ENCODE results near the gene TRIM44. TPM values are rescaled to one million over a fixed set of nuclear protein-coding genes. Genes with fewer than 3 reads are reported as not detected.
"Not testable (repeated sequence)": the region's sequence is repeated elsewhere in the genome, so short reads cannot be mapped to it uniquely, and the experiment has no call there.

Gene TRIM44
- polyA plus RNA-seq, 6 donors from 2014 or later: 37.2 to 69.6 (median 59.6) TPM

GRCh38 chr11:35763301-35763700 is 100.7 kb downstream of the TRIM44 start:
- H3K4me3 Mint-ChIP-seq: no peak overlapping the region
- ATAC-seq (ENCODE audit: low read depth in 2 of 2): no peak
- H3K36me3 Mint-ChIP-seq: peaks cover 4 to 24% of the 10 kb centered on the region in 2 donors
- H3K9me3 Mint-ChIP-seq: peaks cover 0 to 5% (median 0%) of the 10 kb centered on the region in 7 donors
- H3K4me1 Mint-ChIP-seq: peaks cover 15 to 56% (median 29%) of the 10 kb centered on the region in 3 donors
- DNase-seq: no peak
- H3K27ac Mint-ChIP-seq: peak overlapping the region in 2 of 6 donors; percentile 62 to 88
- H3K27me3 Mint-ChIP-seq: no peaks in the 10 kb centered on the region

DNA sequence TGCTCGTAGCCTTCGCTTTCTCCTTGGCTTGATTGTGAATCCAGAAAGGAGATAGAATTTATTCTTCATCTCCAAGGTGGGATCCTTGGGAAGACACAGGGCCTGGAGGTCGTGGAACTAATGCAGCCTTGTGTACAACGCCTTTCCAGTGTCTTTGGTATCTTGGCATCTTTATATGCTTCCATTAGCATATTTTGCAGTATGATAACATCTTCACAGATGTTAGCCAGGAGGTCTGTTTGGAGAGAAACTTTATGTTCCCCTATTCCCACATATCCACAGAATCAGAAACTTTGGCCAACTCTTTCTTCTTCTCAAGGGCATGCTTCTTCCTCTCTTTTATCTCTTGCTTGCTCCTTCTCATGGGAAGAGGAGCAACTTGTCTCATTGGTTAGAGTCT is 101.2 kb downstream of the TRIM44 start:
- H3K4me3 Mint-ChIP-seq: no peak overlapping the region
- H3K9me3 Mint-ChIP-seq: peaks cover 0 to 5% (median 0%) of the 10 kb centered on the region in 7 donors
- H3K27me3 Mint-ChIP-seq: no peaks in the 10 kb centered on the region
- peaks cover 15 to 55% (median 29%) of the 10 kb centered on the region in 3 donors for H3K4me1 Mint-ChIP-seq
- H3K27ac Mint-ChIP-seq: peak overlapping the region in 2 of 6 donors; percentile 59 to 80
- DNase-seq: no peak
- no peak for ATAC-seq (ENCODE audit: low read depth in 2 of 2)
- H3K36me3 Mint-ChIP-seq: peaks cover 4 to 23% of the 10 kb centered on the region in 2 donors

DNA sequence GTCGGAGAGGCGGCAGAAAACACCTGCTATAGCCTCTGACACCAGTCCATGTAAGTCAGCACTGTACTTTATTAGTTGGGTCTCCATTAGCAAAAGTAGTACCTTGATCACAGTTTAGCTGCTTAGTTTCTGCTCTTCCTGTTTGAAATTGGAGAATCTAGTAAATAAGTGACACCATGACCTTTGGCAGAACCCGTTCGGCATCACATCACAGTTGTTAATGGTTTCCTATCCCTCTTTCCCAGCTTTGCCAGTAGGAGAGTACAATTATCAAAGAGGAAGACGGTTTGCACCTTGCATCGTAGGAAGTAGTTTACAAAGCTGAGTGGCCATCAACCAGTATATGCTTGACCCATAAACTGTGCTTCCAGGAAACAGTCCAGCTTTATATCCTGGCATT is 101.8 kb downstream of the TRIM44 start:
- peaks cover 14 to 52% (median 25%) of the 10 kb centered on the region in 3 donors for H3K4me1 Mint-ChIP-seq
- peaks cover 4 to 17% of the 10 kb centered on the region in 2 donors for H3K36me3 Mint-ChIP-seq
- H3K4me3 Mint-ChIP-seq: no peak overlapping the region
- no peaks in the 10 kb centered on the region for H3K27me3 Mint-ChIP-seq
- ATAC-seq (ENCODE audit: low read depth in 2 of 2): no peak
- H3K9me3 Mint-ChIP-seq: peaks cover 0 to 5% (median 0%) of the 10 kb centered on the region in 7 donors
- peak overlapping the region in 3 of 6 donors; percentile 59 to 74 (median 68) for H3K27ac Mint-ChIP-seq
- DNase-seq: no peak

DNA sequence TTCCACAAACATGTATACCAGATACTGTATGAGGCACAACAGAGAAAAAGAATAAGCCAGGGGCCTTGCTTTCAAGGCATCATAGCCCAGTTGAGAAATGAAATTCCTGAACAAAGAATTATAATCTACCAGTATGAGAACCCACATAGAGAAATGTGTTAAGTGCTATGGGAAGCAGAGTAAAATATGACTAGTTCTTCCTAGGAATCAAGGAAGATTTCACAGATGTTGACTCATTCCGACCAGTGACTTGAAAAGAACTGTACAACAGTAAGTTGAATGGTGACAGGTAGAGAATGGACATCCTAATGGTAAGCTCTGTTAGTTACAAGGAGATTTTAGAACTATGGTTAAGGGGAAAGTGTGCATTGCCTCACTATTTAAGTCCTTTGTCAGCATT is 102.6 kb downstream of the TRIM44 start:
- no peak for DNase-seq
- peaks cover 0 to 5% (median 1%) of the 10 kb centered on the region in 7 donors for H3K9me3 Mint-ChIP-seq
- no peak for ATAC-seq (ENCODE audit: low read depth in 2 of 2)
- peaks cover 4 to 17% of the 10 kb centered on the region in 2 donors for H3K36me3 Mint-ChIP-seq
- no peak overlapping the region for H3K4me3 Mint-ChIP-seq
- H3K4me1 Mint-ChIP-seq: peaks cover 10 to 49% (median 25%) of the 10 kb centered on the region in 3 donors
- H3K27me3 Mint-ChIP-seq: no peaks in the 10 kb centered on the region
- peak overlapping the region in 2 of 6 donors; percentile 56 to 62 for H3K27ac Mint-ChIP-seq

- DNase-seq: no peak
- Mint-ChIP-seq H3K36me3 (peaks cover 13 to 29% of the 10 kb centered on the region in 2 donors), H3K9me3 (peaks cover 0 to 9% (median 8%) of the 10 kb centered on the region in 7 donors), H3K27ac (no peak overlapping the region), H3K4me3 (no peak overlapping the region), H3K27me3 (no peaks in the 10 kb centered on the region), H3K4me1 (peaks cover 9 to 49% (median 25%) of the 10 kb centered on the region in 3 donors)
- no peak for ATAC-seq (ENCODE audit: low read depth in 2 of 2)
These were observed 104.1 kb downstream of the TRIM44 start for GRCh38 chr11:35766651-35767050.

DNA sequence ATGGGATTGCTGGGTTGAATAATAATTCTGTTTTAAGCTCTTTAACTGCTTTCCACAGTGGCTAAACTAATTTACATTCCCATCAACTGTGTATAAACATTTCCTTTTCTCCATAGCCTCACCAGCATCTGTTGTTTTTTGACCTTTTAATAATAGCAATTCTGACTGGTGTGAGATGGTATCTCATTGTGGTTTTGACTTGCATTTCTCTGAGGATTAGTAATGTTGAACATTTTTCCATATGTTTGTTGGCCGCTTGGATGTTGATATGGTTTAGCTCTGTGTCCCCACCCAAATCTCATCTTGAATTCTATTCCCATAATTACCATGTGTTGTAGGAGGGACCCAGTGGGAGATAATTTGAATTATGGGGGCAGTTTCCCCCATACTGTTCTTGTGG is 107.8 kb downstream of the TRIM44 start:
- not testable (repeated sequence) for DNase-seq; H3K27me3 Mint-ChIP-seq; H3K4me3 Mint-ChIP-seq; ATAC-seq (ENCODE audit: low read depth in 2 of 2)
- Mint-ChIP-seq H3K36me3 (peaks cover 19 to 33% of the 10 kb centered on the region in 2 donors), H3K9me3 (peaks cover 5 to 29% (median 24%) of the 10 kb centered on the region in 7 donors), H3K27ac (peak overlapping the region in 1 of 6 donors; percentile 13), H3K4me1 (peaks cover 17 to 35% (median 20%) of the 10 kb centered on the region in 3 donors)

DNA sequence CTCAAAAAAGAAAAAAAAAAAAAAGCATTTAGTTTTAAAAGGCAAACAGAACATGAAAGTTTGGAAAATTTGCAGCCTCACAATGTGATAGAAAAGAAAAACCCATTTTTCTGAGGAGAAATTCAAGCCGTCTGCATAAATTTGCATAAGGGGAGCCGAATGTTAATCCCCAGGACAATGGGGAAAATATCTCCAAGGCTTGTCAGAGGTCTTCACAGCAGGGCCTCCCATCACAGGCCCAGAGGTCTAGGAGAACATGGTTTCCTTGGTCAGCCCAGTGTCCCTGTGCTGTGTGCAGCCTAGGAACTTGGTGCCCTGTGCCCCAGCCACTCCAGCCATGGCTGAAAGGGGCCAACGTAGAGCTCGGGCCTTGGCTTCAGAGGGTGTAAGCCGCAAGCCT is 109.1 kb downstream of the TRIM44 start:
- Mint-ChIP-seq H3K4me1 (peaks cover 21 to 31% (median 22%) of the 10 kb centered on the region in 3 donors), H3K27ac (peak overlapping the region in 1 of 6 donors; percentile 76), H3K9me3 (peaks cover 5 to 38% (median 30%) of the 10 kb centered on the region in 7 donors), H3K27me3 (no peaks in the 10 kb centered on the region), H3K36me3 (peaks cover 19 to 31% of the 10 kb centered on the region in 2 donors), H3K4me3 (no peak overlapping the region)
- DNase-seq: no peak
- ATAC-seq (ENCODE audit: low read depth in 2 of 2): no peak

- not testable (repeated sequence) for H3K27ac Mint-ChIP-seq; ATAC-seq (ENCODE audit: low read depth in 2 of 2); H3K4me3 Mint-ChIP-seq; H3K27me3 Mint-ChIP-seq; DNase-seq
- Mint-ChIP-seq H3K4me1 (peaks cover 36 to 48% (median 43%) of the 10 kb centered on the region in 3 donors), H3K9me3 (peaks cover 5 to 48% (median 38%) of the 10 kb centered on the region in 7 donors), H3K36me3 (peaks cover 20 to 26% of the 10 kb centered on the region in 2 donors)
These were observed 114.7 kb downstream of the TRIM44 start for GRCh38 chr11:35777241-35777640.

GRCh38 chr11:35778943-35779342 is 116.4 kb downstream of the TRIM44 start:
- peak overlapping the region in 2 of 6 donors; percentile 12 to 19 for H3K27ac Mint-ChIP-seq
- not testable (repeated sequence) for DNase-seq; ATAC-seq (ENCODE audit: low read depth in 2 of 2); H3K27me3 Mint-ChIP-seq
- peaks cover 13 to 14% of the 10 kb centered on the region in 2 donors for H3K36me3 Mint-ChIP-seq
- H3K4me3 Mint-ChIP-seq: peak overlapping the region in 1 of 8 donors; percentile 12
- H3K4me1 Mint-ChIP-seq: peaks cover 39 to 53% (median 52%) of the 10 kb centered on the region in 3 donors
- H3K9me3 Mint-ChIP-seq: peaks cover 5 to 38% (median 26%) of the 10 kb centered on the region in 7 donors

GRCh38 chr11:35779409-35779808 is 116.8 kb downstream of the TRIM44 start:
- DNase-seq (no peak), ATAC-seq (ENCODE audit: low read depth in 2 of 2) (no peak)
- H3K4me1 Mint-ChIP-seq: peaks cover 41 to 58% (median 54%) of the 10 kb centered on the region in 3 donors
- H3K27me3 Mint-ChIP-seq: no peaks in the 10 kb centered on the region
- H3K27ac Mint-ChIP-seq: peak overlapping the region in 3 of 6 donors; percentile 12 to 46 (median 19)
- peaks cover 5 to 33% (median 21%) of the 10 kb centered on the region in 7 donors for H3K9me3 Mint-ChIP-seq
- H3K36me3 Mint-ChIP-seq: peaks cover 13 to 14% of the 10 kb centered on the region in 2 donors
- H3K4me3 Mint-ChIP-seq: no peak overlapping the region

GRCh38 chr11:35780951-35781860 is 118.6 kb downstream of the TRIM44 start:
- Mint-ChIP-seq H3K27me3 (no peaks in the 10 kb centered on the region), H3K4me3 (peak overlapping the region in 2 of 8 donors; percentile 0 to 48), H3K9me3 (peaks cover 5 to 26% (median 21%) of the 10 kb centered on the region in 7 donors), H3K4me1 (peaks cover 43 to 65% (median 56%) of the 10 kb centered on the region in 3 donors), H3K36me3 (peaks cover 13 to 14% of the 10 kb centered on the region in 2 donors), H3K27ac (peak overlapping the region in 4 of 6 donors; percentile 29 to 79 (median 46))
- DNase-seq (no peak), ATAC-seq (ENCODE audit: low read depth in 2 of 2) (no peak)

- Mint-ChIP-seq H3K4me1 (peaks cover 40 to 65% (median 59%) of the 10 kb centered on the region in 3 donors), H3K27ac (peak overlapping the region in 2 of 6 donors; percentile 17 to 32), H3K4me3 (no peak overlapping the region), H3K9me3 (peaks cover 5 to 21% (median 15%) of the 10 kb centered on the region in 7 donors), H3K27me3 (no peaks in the 10 kb centered on the region), H3K36me3 (peaks cover 13 to 20% of the 10 kb centered on the region in 2 donors)
- DNase-seq: no peak
- ATAC-seq (ENCODE audit: low read depth in 2 of 2): no peak
These were observed 119.4 kb downstream of the TRIM44 start for GRCh38 chr11:35781861-35782470.

- DNase-seq: no peak
- ATAC-seq (ENCODE audit: low read depth in 2 of 2): no peak
- Mint-ChIP-seq H3K4me3 (no peak overlapping the region), H3K4me1 (peaks cover 41 to 69% (median 69%) of the 10 kb centered on the region in 3 donors), H3K36me3 (peaks cover 6 to 11% of the 10 kb centered on the region in 2 donors), H3K27me3 (no peaks in the 10 kb centered on the region), H3K27ac (peak overlapping the region in 2 of 6 donors; percentile 6 to 54), H3K9me3 (peaks cover 0 to 8% (median 6%) of the 10 kb centered on the region in 7 donors)
These were observed 121.2 kb downstream of the TRIM44 start for GRCh38 chr11:35783809-35784208.

Data from naive B cell (primary cell).